Transverse colon (tissue), 4 donors: ENCODE data around the gene CHRNA5. TPM values are rescaled to one million over a fixed set of nuclear protein-coding genes. Genes with fewer than 3 reads are reported as not detected.
"Not testable (repeated sequence)": the region's sequence is repeated elsewhere in the genome, so short reads cannot be mapped to it uniquely, and the experiment has no call there.

Source experiments
- DNase-seq: peaks from one replicate; pipeline ENCODE4 v3.0.0-alpha.2; 2019
- H3K27ac ChIP-seq, 4 donors: fragments of 200-600 bp; sonication (generic); 2 replicates each; pipeline ENCODE4 v1.5.1; 2016 to 2018; ENCODE audit warnings: inconsistent platforms in 4 of 4
- H3K27me3 ChIP-seq: fragments of 200-600 bp; sonication (generic); 2 replicates; pipeline ENCODE4 v1.5.1; 2017; ENCODE audit warnings: inconsistent platforms
- H3K36me3 ChIP-seq, 4 donors: fragments of 200-600 bp; sonication (generic); 2 replicates each; pipeline ENCODE4 v1.5.1; 2017 to 2019; ENCODE audit warnings: inconsistent platforms in 4 of 4
- H3K4me1 ChIP-seq, 4 donors: fragments of 200-600 bp; sonication (generic); 2 replicates each; pipeline ENCODE4 v1.5.1; 2017 to 2020; ENCODE audit warnings: inconsistent platforms in 4 of 4
- H3K4me3 ChIP-seq, 4 donors: fragments of 200-600 bp; sonication (generic); 1 replicate in 1 of 4; 2 replicates in 3 of 4; pipeline versions ENCODE4 v1.5.1 to v1.6.1; 2017 to 2019; ENCODE audit warnings: inconsistent platforms in 4 of 4
- H3K9me3 ChIP-seq, 2 donors: fragments of 200-600 bp; sonication (generic); 2 replicates each; pipeline ENCODE4 v1.5.1; 2017 to 2019; ENCODE audit warnings: inconsistent platforms in 2 of 2
- CTCF ChIP-seq, 5 experiments: fragments of 200-600 bp in 3 of 5; fragments of 450-650 bp in 2 of 5; sonication (generic) in 3 of 5; IDR thresholded peaks; 1 replicate in 2 of 5; 2 replicates in 3 of 5; pipeline ENCODE4 v1.5.1; 2016 to 2017; ENCODE audit warnings: antibody characterized with exemption in 5 of 5, inconsistent platforms in 3 of 5, mild to moderate bottlenecking in 2 of 5, moderate library complexity in 1 of 5
- EP300 ChIP-seq: sonication (generic); formaldehyde crosslinking; IDR thresholded peaks from one replicate; pipeline ENCODE4 v1.6.1; 2017; ENCODE audit warnings: antibody characterized with exemption, low read depth
- POLR2A ChIP-seq: fragments of 450-650 bp; IDR thresholded peaks from one replicate; pipeline ENCODE4 v1.6.1; 2016; ENCODE audit warnings: antibody characterized with exemption, mild to moderate bottlenecking, moderate library complexity
- POLR2AphosphoS5 ChIP-seq, 3 donors: sonication (generic); formaldehyde crosslinking; IDR thresholded peaks; one replicate each; pipeline ENCODE4 v1.6.1; 2016; ENCODE audit warnings: antibody characterized with exemption in 3 of 3
- WGBS, 2 donors: methylation state at CpG; one replicate each; pipeline ENCODE4 v1.1.5; 2018; ENCODE audit warnings: low coverage in 1 of 2; 5-methylcytosine and 5-hydroxymethylcytosine counted together
- in situ Hi-C, 4 donors: fragments of 200-750 bp; cut with MboI; loops; one replicate each; pipeline versions ENCODE4 v1.15.0 to v1.15.1; 2017; ENCODE audit warnings: low sequenced_read_pairs in 3 of 4, low pct_ligation_motif_present in 1 of 4, low pct_unique_long_range_greater_than_20kb in 1 of 4
- intact Hi-C: fragments of 100-400 bp; cut with DNase I; formaldehyde crosslinking; loops from one replicate; pipeline ENCODE4 v1.15.1; 2023; ENCODE audit warnings: low total_unique reads
- total RNA-seq, 4 donors: library from RNA; depleted of rRNA; stranded (reverse); fragments of >200 nt; gene quantifications; one replicate each; pipeline ENCODE4 v1.1.0, GENCODE V29; 2016

CHRNA5 gene
- total RNA-seq, 4 donors from 2014 or later, result 0.48 to 3.8 (median 0.82) TPM; not detected in 1

- in situ Hi-C loops, result no loop called here
- Histone ChIP-seq H3K36me3 (no peaks in the 10 kb centered on the region), H3K27me3 (no peaks in the 10 kb centered on the region), H3K9me3 (no peaks in the 10 kb centered on the region), H3K27ac (no peak overlapping the region), H3K4me3 (no peak overlapping the region), H3K4me1 (no peaks in the 10 kb centered on the region)
- 68% methylated on average over 3 of the region's 3 CpGs; no CpG with 5 or more reads in 1 of the 2 donors for WGBS, 2 donors
- no peak for TF ChIP-seq CTCF (IDR thresholded peaks at IDR 0.05)
- no peak for TF ChIP-seq POLR2AphosphoS5 (IDR thresholded peaks at IDR 0.05)
- no peak for TF ChIP-seq POLR2A
- TF ChIP-seq EP300, result no peak
- no peak for DNase-seq
- intact Hi-C loops, result no loop called here
These were observed 38.1 kb downstream of the CHRNA5 start for GRCh38 chr15:78603467-78603866.

GRCh38 chr15:78604420-78604819, 39.1 kb downstream of the CHRNA5 start:
- intact Hi-C loops (no loop called here), in situ Hi-C loops (no loop called here)
- Histone ChIP-seq H3K4me1 (no peaks in the 10 kb centered on the region), H3K36me3 (no peaks in the 10 kb centered on the region), H3K27me3 (no peaks in the 10 kb centered on the region), H3K9me3 (no peaks in the 10 kb centered on the region), H3K27ac (no peak overlapping the region), H3K4me3 (no peak overlapping the region)
- TF ChIP-seq POLR2A, result no peak
- TF ChIP-seq POLR2AphosphoS5 (IDR thresholded peaks at IDR 0.05), result no peak
- no peak for TF ChIP-seq EP300
- TF ChIP-seq CTCF (IDR thresholded peaks at IDR 0.05), result no peak
- WGBS, 2 donors, result 41 to 60% methylated on average over 1 to 2 of the region's 2 CpGs
- DNase-seq, result peak; percentile 20

GRCh38 chr15:78605201-78605600, 39.9 kb downstream of the CHRNA5 start:
- 83 to 91% methylated on average over 4 to 5 of the region's 5 CpGs for WGBS, 2 donors
- intact Hi-C loops (no loop called here), in situ Hi-C loops (no loop called here)
- Histone ChIP-seq H3K27ac (no peak overlapping the region), H3K4me1 (no peaks in the 10 kb centered on the region), H3K9me3 (no peaks in the 10 kb centered on the region), H3K27me3 (no peaks in the 10 kb centered on the region), H3K36me3 (no peaks in the 10 kb centered on the region), H3K4me3 (no peak overlapping the region)
- no peak for DNase-seq
- TF ChIP-seq CTCF (IDR thresholded peaks at IDR 0.05), result no peak
- TF ChIP-seq POLR2AphosphoS5 (IDR thresholded peaks at IDR 0.05), result no peak
- TF ChIP-seq POLR2A, result no peak
- TF ChIP-seq EP300, result no peak

- Histone ChIP-seq H3K4me1 (no peaks in the 10 kb centered on the region), H3K27ac (no peak overlapping the region), H3K27me3 (no peaks in the 10 kb centered on the region), H3K4me3 (no peak overlapping the region), H3K36me3 (no peaks in the 10 kb centered on the region), H3K9me3 (no peaks in the 10 kb centered on the region)
- intact Hi-C loops (no loop called here), in situ Hi-C loops (no loop called here)
- no peak for TF ChIP-seq POLR2A
- TF ChIP-seq CTCF (IDR thresholded peaks at IDR 0.05), result no peak
- TF ChIP-seq EP300, result no peak
- no peak for TF ChIP-seq POLR2AphosphoS5 (IDR thresholded peaks at IDR 0.05)
- 76 to 100% methylated on average over 1 to 4 of the region's 4 CpGs for WGBS, 2 donors
- no peak for DNase-seq
These were observed 40.4 kb downstream of the CHRNA5 start for GRCh38 chr15:78605680-78606079.

GRCh38 chr15:78609551-78609950, 44.2 kb downstream of the CHRNA5 start:
- H3K27ac ChIP-seq, H3K4me3 ChIP-seq, H3K4me1 ChIP-seq, in situ Hi-C loops, DNase-seq, intact Hi-C loops, H3K36me3 ChIP-seq, H3K9me3 ChIP-seq, H3K27me3 ChIP-seq: not testable (repeated sequence)
- WGBS, 2 donors, result 69 to 86% methylated on average over 2 to 3 of the region's 3 CpGs
